Endometrial microvascular endothelial cells (primary cell): ENCODE data around the gene CXorf58. TPM values are rescaled to one million over a fixed set of nuclear protein-coding genes. Genes with fewer than 3 reads are reported as not detected.
"Not testable (repeated sequence)": the region's sequence is repeated elsewhere in the genome, so short reads cannot be mapped to it uniquely, and the experiment has no call there.

Experiments used
- in situ Hi-C: cut with HindIII; loops from 2 replicates; pipeline ENCODE4 v1.10.0; 2017; ENCODE audit warnings: low sequenced_read_pairs, low pct_unique_long_range_greater_than_20kb; ENCODE audit errors: inconsistent ontology term
- total RNA-seq: library from RNA; depleted of rRNA; stranded (reverse); fragments of >200 nt; gene quantifications from one replicate; pipeline ENCODE4 v1.2.3, GENCODE V29; 2015; ENCODE audit errors: inconsistent ontology term

CXorf58 gene
- total RNA-seq, 1 donor from 2014 or later, result not detected

- in situ Hi-C loops, result no loop called here
Observed at GRCh38 chrX:23944234-23944633, 36.4 kb downstream of the CXorf58 start.

DNA sequence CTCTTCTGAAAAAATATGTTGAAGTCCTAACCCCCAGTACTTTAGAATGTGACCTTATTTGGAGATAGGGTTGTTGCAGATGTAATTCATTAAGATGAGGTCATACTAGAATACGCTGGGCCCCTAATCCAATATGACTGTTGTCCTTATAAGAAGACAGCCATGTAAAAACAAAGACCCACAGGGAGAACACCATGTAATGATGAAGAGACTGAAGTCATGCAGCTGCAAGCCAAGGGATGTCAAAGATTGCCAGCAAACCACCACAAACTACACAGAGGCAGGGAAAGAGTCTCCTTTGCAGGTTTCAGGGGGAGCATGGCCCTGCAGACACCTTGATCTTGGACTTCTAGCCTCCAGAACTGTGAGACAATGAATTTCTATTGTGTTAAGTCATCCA is 37.4 kb downstream of the CXorf58 start:
- in situ Hi-C loops, result no loop called here

DNA sequence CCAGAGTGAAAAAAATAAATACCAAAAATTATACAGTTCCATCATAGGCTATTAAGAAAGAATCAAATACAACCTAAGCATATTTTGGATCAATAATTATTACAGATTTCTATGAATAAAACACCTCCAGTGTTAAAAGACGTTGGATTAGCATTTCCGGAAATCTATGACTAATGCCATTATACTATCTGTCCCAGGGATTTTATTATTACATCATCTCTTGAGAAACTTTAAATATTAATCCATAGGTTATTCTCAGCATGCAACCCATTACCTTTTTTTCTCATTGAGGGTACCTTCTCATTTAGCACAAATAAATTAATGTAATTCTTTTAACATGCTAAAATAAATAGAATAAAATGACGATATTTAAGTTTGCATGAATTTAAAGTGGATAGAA is 44.6 kb downstream of the CXorf58 start:
- in situ Hi-C loops, result no loop called here

GRCh38 chrX:23952984-23953907 is 45.4 kb downstream of the CXorf58 start:
- in situ Hi-C loops, result no loop called here

- in situ Hi-C loops, result no loop called here
Observed at GRCh38 chrX:23953908-23954269, 46.1 kb downstream of the CXorf58 start.

- in situ Hi-C loops, result no loop called here
Observed at GRCh38 chrX:23954396-23954795, 46.6 kb downstream of the CXorf58 start.

DNA sequence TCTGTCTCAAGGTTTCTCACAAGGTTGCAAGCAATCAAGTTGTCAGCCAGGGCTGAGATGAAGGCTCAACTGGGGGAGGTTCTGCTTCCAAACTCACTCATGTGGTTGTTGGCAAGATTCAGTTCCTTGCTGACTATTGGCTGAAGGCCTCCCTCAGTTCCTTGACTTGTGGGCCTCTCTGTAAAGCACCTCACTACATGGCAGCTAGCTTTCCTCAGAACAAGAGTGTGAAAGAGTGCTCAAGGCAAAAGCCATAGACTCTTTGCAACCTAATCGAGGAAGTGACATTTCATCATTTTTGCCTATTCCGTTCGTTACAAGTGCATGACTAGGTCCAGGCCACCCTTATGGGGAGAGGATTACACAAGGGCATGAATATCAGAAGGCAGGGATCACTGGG is 52.0 kb downstream of the CXorf58 start:
- in situ Hi-C loops, result no loop called here

DNA sequence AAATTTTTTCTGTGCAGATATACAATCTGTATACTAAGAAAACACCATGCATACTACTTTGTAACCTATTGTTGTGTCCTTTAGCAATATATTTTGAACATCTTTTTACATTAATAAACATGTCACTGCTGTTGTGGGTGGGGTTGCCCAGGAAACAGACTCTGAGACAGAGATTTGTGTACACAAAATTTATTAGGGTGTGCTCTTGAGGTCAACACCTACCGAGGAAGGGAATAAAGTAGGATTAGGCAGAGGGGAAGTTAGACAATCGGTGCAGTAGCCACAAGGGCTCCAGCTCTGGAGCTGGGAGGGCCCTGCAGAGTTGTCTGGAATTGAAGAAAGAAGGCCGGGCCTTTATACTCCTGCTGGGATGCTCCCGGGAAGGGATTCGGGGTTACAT is 56.4 kb downstream of the CXorf58 start:
- in situ Hi-C loops, result no loop called here

GRCh38 chrX:23965630-23966029 is 57.8 kb downstream of the CXorf58 start:
- in situ Hi-C loops, result not testable (repeated sequence)

- in situ Hi-C loops, result no loop called here
Observed at GRCh38 chrX:23978491-23978890, 70.7 kb downstream of the CXorf58 start.

DNA sequence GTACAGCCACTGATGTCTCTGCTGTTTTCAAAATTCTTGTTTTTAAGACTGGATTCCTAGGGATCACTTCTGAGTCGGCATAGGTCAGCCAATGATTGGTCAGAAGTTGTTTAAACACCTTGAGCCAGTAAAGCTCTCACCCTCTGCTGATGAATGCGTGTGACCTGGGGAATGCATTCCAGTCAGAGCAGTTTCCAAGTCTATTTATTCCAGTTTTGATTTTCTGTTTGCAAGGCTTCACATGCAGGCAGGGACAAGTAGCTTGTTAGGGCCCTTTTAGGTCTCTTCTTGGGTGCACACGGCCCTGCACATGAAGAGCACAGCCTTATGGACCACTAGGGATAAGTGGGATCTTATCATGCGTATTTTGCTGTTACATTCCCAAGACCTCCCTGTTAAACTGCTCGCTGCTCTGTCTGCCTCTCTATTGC is 72.2 kb downstream of the CXorf58 start:
- in situ Hi-C loops, result no loop called here

GRCh38 chrX:23981222-23981621 is 73.4 kb downstream of the CXorf58 start:
- in situ Hi-C loops, result no loop called here

GRCh38 chrX:23981711-23982110 is 73.9 kb downstream of the CXorf58 start:
- in situ Hi-C loops, result no loop called here

DNA sequence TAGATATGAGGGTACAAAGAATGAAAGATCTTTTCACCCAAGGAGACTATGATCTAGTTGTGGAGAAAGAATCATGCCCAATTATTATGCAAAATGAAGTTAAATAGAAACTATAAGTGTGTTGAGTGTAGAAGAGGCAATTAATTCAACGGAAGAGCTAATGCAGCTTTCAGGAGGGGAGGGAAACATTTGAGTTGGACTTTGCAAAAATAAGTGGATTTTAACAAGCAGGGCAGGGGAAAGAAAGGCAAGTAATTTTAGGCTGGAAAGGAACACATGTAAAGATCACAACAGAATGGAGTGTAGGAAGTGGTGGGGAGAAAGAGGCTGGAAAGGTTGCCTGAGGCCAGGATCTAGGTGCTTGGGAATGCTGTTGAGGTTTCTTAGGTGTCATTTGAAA is 75.1 kb downstream of the CXorf58 start:
- in situ Hi-C loops, result no loop called here

Other genes starting within 250 kb of the CXorf58 start
- gene PRDX4, start 240.5 kb upstream of the CXorf58 start, total RNA-seq, result 320 TPM
- gene ACOT9, start 164.7 kb upstream of the CXorf58 start, total RNA-seq, result 99.5 TPM
- gene SAT1, start 124.8 kb upstream of the CXorf58 start, total RNA-seq, result 74.1 TPM
- gene APOO, start 68 bp upstream of the CXorf58 start, total RNA-seq, result 16.1 TPM
- gene KLHL15, start 119.2 kb downstream of the CXorf58 start, total RNA-seq, result 2.6 TPM
- gene EIF2S3, start 146.9 kb downstream of the CXorf58 start, total RNA-seq, result 177 TPM
- gene ZFX, start 241.7 kb downstream of the CXorf58 start, total RNA-seq, result 38.2 TPM